Upper lobe of left lung (tissue), 4 donors: ENCODE measurements around the gene DLX6.

ENCODE experiments used
- POLR2A ChIP-seq, 4 donors: fragments of 450-650 bp; IDR thresholded peaks; one replicate each; pipeline ENCODE4 v1.5.1; 2016 to 2017; ENCODE audit warnings: antibody characterized with exemption in 4 of 4, mild to moderate bottlenecking in 2 of 4
- TF ChIP-seq, protein P1 (sequence below), 6 experiments: fragments of 450-650 bp in 4 of 6; fragments of 200-600 bp in 2 of 6; sonication (generic) in 2 of 6; IDR thresholded peaks; one replicate each; pipeline ENCODE4 v1.5.1; 2016 to 2019; ENCODE audit warnings: antibody characterized with exemption in 6 of 6

GRCh38 chr7:97018126-97018601 lies 12.8 kb downstream of the DLX6 start:
- TF ChIP-seq, protein P1, sequence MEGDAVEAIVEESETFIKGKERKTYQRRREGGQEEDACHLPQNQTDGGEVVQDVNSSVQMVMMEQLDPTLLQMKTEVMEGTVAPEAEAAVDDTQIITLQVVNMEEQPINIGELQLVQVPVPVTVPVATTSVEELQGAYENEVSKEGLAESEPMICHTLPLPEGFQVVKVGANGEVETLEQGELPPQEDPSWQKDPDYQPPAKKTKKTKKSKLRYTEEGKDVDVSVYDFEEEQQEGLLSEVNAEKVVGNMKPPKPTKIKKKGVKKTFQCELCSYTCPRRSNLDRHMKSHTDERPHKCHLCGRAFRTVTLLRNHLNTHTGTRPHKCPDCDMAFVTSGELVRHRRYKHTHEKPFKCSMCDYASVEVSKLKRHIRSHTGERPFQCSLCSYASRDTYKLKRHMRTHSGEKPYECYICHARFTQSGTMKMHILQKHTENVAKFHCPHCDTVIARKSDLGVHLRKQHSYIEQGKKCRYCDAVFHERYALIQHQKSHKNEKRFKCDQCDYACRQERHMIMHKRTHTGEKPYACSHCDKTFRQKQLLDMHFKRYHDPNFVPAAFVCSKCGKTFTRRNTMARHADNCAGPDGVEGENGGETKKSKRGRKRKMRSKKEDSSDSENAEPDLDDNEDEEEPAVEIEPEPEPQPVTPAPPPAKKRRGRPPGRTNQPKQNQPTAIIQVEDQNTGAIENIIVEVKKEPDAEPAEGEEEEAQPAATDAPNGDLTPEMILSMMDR (IDR thresholded peaks at IDR 0.05): no peak
- no peak for TF ChIP-seq POLR2A (IDR thresholded peaks at IDR 0.05)
